IMR-90 (cell line): ENCODE measurements around the gene ARFIP2. TPM values are rescaled to one million over a fixed set of nuclear protein-coding genes. Genes with fewer than 3 reads are reported as not detected.

ENCODE experiments used
- ATAC-seq: fragments of 200-7000 bp; cut with Tn5 transposase; 2 replicates; pipeline ENCODE4 v1.9.1; 2020; ENCODE audit warnings: low read depth, mild to moderate bottlenecking, moderate library complexity
- BruUV-seq: library from RNA; stranded (reverse); fragments of 400-500 nt; replicated peaks from 2 replicates; lab custom pipeline; 2021; lab: Mats Ljungman, UMichigan
- CTCF ChIA-PET: fragments of 300-600 bp; formaldehyde crosslinking; extraction: SDS; loops from one replicate; lab custom pipeline; 2021; ENCODE audit warnings: antibody characterized with exemption; lab: Yijun Ruan, JAX
- POLR2A ChIA-PET: fragments of 300-600 bp; sonication (Branson Sonifier 250); formaldehyde crosslinking; loops from one replicate; lab custom pipeline; 2022; ENCODE audit warnings: antibody characterized with exemption; ENCODE audit not compliant: unreplicated experiment; lab: Charles Lee
- DNase-seq: peaks from one replicate; pipeline ENCODE4 v3.0.0; 2013
- H2AFZ ChIP-seq: replicated peaks from 2 replicates; pipeline ENCODE3; 2013; ENCODE audit warnings: low read length, mild to moderate bottlenecking; ENCODE audit not compliant: poor library complexity
- H2AK5ac ChIP-seq: 2 replicates; pipeline ENCODE4 v1.6.1; 2013; ENCODE audit warnings: low read depth, low read length, inconsistent platforms
- H2AK9ac ChIP-seq: replicated peaks from 2 replicates; pipeline ENCODE3; 2013; ENCODE audit warnings: mild to moderate bottlenecking, low read depth, low read length, moderate library complexity; ENCODE audit not compliant: poor library complexity
- H2BK120ac ChIP-seq: 2 replicates; pipeline ENCODE4 v1.6.1; 2013; ENCODE audit warnings: low read depth, low read length, inconsistent platforms
- H2BK15ac ChIP-seq: 3 replicates; pipeline ENCODE4 v1.6.1; 2013; ENCODE audit warnings: low read depth, low read length, inconsistent platforms
- H2BK20ac ChIP-seq: 2 replicates; pipeline ENCODE4 v1.6.1; 2013; ENCODE audit warnings: low read depth, mild to moderate bottlenecking, inconsistent platforms, low read length, moderate library complexity
- H2BK5ac ChIP-seq: 2 replicates; pipeline ENCODE4 v1.6.1; 2013; ENCODE audit warnings: mild to moderate bottlenecking, low read depth, low read length, inconsistent platforms; ENCODE audit not compliant: poor library complexity, severe bottlenecking
- H3K14ac ChIP-seq: replicated peaks from 2 replicates; pipeline ENCODE4 v1.6.1; 2013; ENCODE audit warnings: low read depth, low read length, inconsistent platforms
- H3K18ac ChIP-seq: 2 replicates; pipeline ENCODE4 v1.6.1; 2013; ENCODE audit warnings: low read depth, low read length, control low read depth
- H3K23ac ChIP-seq: 2 replicates; pipeline ENCODE4 v1.6.1; 2013; ENCODE audit warnings: low read depth, low read length, inconsistent platforms
- H3K27ac ChIP-seq: 2 replicates; pipeline ENCODE4 v1.5.1; 2013; ENCODE audit warnings: mild to moderate bottlenecking, control low read depth, low read length; ENCODE audit not compliant: insufficient read depth
- H3K27me3 ChIP-seq: 2 replicates; pipeline ENCODE4 v1.6.1; 2013; ENCODE audit warnings: low read length; ENCODE audit not compliant: control insufficient read depth, insufficient read depth
- H3K36me3 ChIP-seq: 2 replicates; pipeline ENCODE4 v1.6.1; 2013; ENCODE audit warnings: low read length, mixed read lengths; ENCODE audit not compliant: control insufficient read depth, insufficient read depth
- H3K4ac ChIP-seq: 2 replicates; pipeline ENCODE4 v1.6.1; 2013; ENCODE audit warnings: low read depth, low read length, inconsistent platforms
- H3K4me1 ChIP-seq: 2 replicates; pipeline ENCODE4 v1.6.1; 2013; ENCODE audit warnings: low read length, mixed read lengths; ENCODE audit not compliant: control insufficient read depth, insufficient read depth
- H3K4me2 ChIP-seq: 2 replicates; pipeline ENCODE4 v1.6.1; 2013; ENCODE audit warnings: low read depth, mild to moderate bottlenecking, control low read depth, low read length, moderate library complexity
- H3K4me3 ChIP-seq: 2 replicates; pipeline ENCODE4 v1.5.1; 2013; ENCODE audit warnings: low read depth, mild to moderate bottlenecking, control low read depth, low read length, moderate library complexity; ENCODE audit not compliant: insufficient read depth
- H3K56ac ChIP-seq: 2 replicates; pipeline ENCODE4 v1.6.1; 2013; ENCODE audit warnings: low read length, inconsistent platforms; ENCODE audit not compliant: insufficient read depth; ENCODE audit errors: extremely low read depth
- H3K79me1 ChIP-seq, 2 experiments: 2 replicates each; pipeline ENCODE4 v1.6.1; 2013; ENCODE audit warnings: low read length in 2 of 2, inconsistent platforms in 1 of 2, low read depth in 1 of 2
- H3K9ac ChIP-seq: 2 replicates; pipeline ENCODE4 v1.6.1; 2013; ENCODE audit warnings: low read depth, low read length, control low read depth
- H3K9me1 ChIP-seq: 2 replicates; pipeline ENCODE4 v1.6.1; 2013; ENCODE audit warnings: low read length, inconsistent platforms; ENCODE audit not compliant: insufficient read depth
- H3K9me3 ChIP-seq: 2 replicates; pipeline ENCODE4 v1.6.1; 2013; ENCODE audit warnings: low read length; ENCODE audit not compliant: control insufficient read depth, insufficient read depth
- H4K20me1 ChIP-seq: 2 replicates; pipeline ENCODE4 v1.6.1; 2013; ENCODE audit warnings: low read length, inconsistent platforms; ENCODE audit not compliant: insufficient read depth
- H4K5ac ChIP-seq: 2 replicates; pipeline ENCODE4 v1.6.1; 2013; ENCODE audit warnings: mild to moderate bottlenecking, low read depth, low read length, control low read depth
- H4K8ac ChIP-seq, 2 experiments: 2 replicates each; pipeline ENCODE4 v1.6.1; 2013; ENCODE audit warnings: low read depth in 2 of 2, low read length in 2 of 2, control low read depth in 1 of 2, inconsistent platforms in 1 of 2
- H4K91ac ChIP-seq: 2 replicates; pipeline ENCODE4 v1.6.1; 2013; ENCODE audit warnings: low read depth, low read length, inconsistent platforms; ENCODE audit not compliant: insufficient read depth
- BHLHE40 ChIP-seq: fragments of 150-350 bp; IDR thresholded peaks from 2 replicates; pipeline ENCODE4 v1.6.1; 2016; ENCODE audit warnings: mild to moderate bottlenecking, low read depth, low read length
- CEBPB ChIP-seq: IDR thresholded peaks from 2 replicates; pipeline ENCODE4 v1.6.1; 2012; ENCODE audit warnings: low read depth, low read length, improper control_type of control experiment
- CHD1 ChIP-seq: IDR thresholded peaks from 2 replicates; pipeline ENCODE4 v1.6.1; 2012; ENCODE audit warnings: low read depth, low read length, improper control_type of control experiment
- FOS ChIP-seq: fragments of 150-350 bp; IDR thresholded peaks from 2 replicates; pipeline ENCODE4 v1.6.1; 2016; ENCODE audit warnings: low read depth, low read length
- MAFK ChIP-seq: IDR thresholded peaks from 2 replicates; pipeline ENCODE4 v1.6.1; 2012; ENCODE audit warnings: low read depth, low read length, improper control_type of control experiment
- MAZ ChIP-seq: IDR thresholded peaks from 2 replicates; pipeline ENCODE4 v1.6.1; 2012; ENCODE audit warnings: low read depth, mild to moderate bottlenecking, low read length, improper control_type of control experiment, moderate library complexity, borderline replicate concordance
- MXI1 ChIP-seq: IDR thresholded peaks from 2 replicates; pipeline ENCODE4 v1.6.1; 2012; ENCODE audit warnings: low read depth, mild to moderate bottlenecking, low read length, moderate library complexity, borderline replicate concordance
- NFE2L2 ChIP-seq: fragments of 150-350 bp; IDR thresholded peaks from 2 replicates; pipeline ENCODE4 v1.6.1; 2016; ENCODE audit warnings: low read depth, mild to moderate bottlenecking, low read length
- POLR2A ChIP-seq: IDR thresholded peaks from 2 replicates; pipeline ENCODE4 v1.6.1; 2012; ENCODE audit warnings: mild to moderate bottlenecking, low read depth, low read length
- RAD21 ChIP-seq: IDR thresholded peaks from 2 replicates; pipeline ENCODE4 v1.6.1; 2012; ENCODE audit warnings: low read length, improper control_type of control experiment
- RCOR1 ChIP-seq: IDR thresholded peaks from 2 replicates; pipeline ENCODE4 v1.6.1; 2012; ENCODE audit warnings: mild to moderate bottlenecking, low read length, improper control_type of control experiment; ENCODE audit not compliant: insufficient replicate concordance
- RFX5 ChIP-seq: IDR thresholded peaks from 2 replicates; pipeline ENCODE4 v1.8.0; 2012; ENCODE audit warnings: low read depth, mild to moderate bottlenecking, low read length, moderate library complexity
- SMC3 ChIP-seq: fragments of 150-350 bp; IDR thresholded peaks from 2 replicates; pipeline ENCODE4 v1.6.1; 2016; ENCODE audit warnings: low read depth, mild to moderate bottlenecking, antibody characterized with exemption, low read length, moderate library complexity
- WGBS, 2 experiments: methylation state at CpG; one replicate each; pipeline versions ENCODE4 v1.1.5 to v1.1.7; 2013; ENCODE audit warnings: missing lambda C conversion rate in 2 of 2; ENCODE audit not compliant: insufficient read length in 1 of 2; ENCODE audit errors: extremely low coverage in 2 of 2; 5-methylcytosine and 5-hydroxymethylcytosine counted together
- dilution Hi-C: fragments of 300-500 bp; cut with HindIII; formaldehyde crosslinking; loops from one replicate; pipeline ENCODE4 v1.14.3; 2018; ENCODE audit warnings: low sequenced_read_pairs; ENCODE audit not compliant: unreplicated experiment
- in situ Hi-C: fragments of 300-500 bp; cut with MboI; formaldehyde crosslinking; loops from 3 replicates; pipeline ENCODE4 v1.14.3; 2019; ENCODE audit warnings: low sequenced_read_pairs, inconsistent platforms, mixed read lengths
- intact Hi-C: fragments of 100-400 bp; cut with micrococcal nuclease; formaldehyde crosslinking; loops from 2 replicates; pipeline ENCODE4 v1.10.0; 2022
- polyA plus RNA-seq, 3 experiments: library from polyadenylated mRNA; depleted of rRNA; stranded (reverse); fragments of >200 nt; gene quantifications; 2 replicates each; pipeline ENCODE4 v1.2.3, GENCODE V29; 2012; ENCODE audit warnings: low replicate concordance in 1 of 3
- total RNA-seq: library from RNA; depleted of rRNA; stranded (reverse); fragments of >200 nt; gene quantifications from 2 replicates; pipeline ENCODE4 v1.2.3, GENCODE V29; 2012
- TF ChIP-seq, protein P1 (sequence below): fragments of 150-350 bp; IDR thresholded peaks from 2 replicates; pipeline ENCODE4 v1.6.1; 2017; ENCODE audit warnings: mild to moderate bottlenecking, antibody characterized with exemption, low read length, low read depth
- TF ChIP-seq, protein P2 (sequence below): fragments of 150-350 bp; IDR thresholded peaks from 2 replicates; pipeline ENCODE4 v1.6.1; 2016; ENCODE audit warnings: low read depth, mild to moderate bottlenecking, low read length, moderate library complexity, borderline replicate concordance
- TF ChIP-seq, protein P3 (sequence below): conservative IDR thresholded peaks from 2 replicates; pipeline ENCODE4 v1.5.1; 2012; ENCODE audit warnings: mild to moderate bottlenecking, low read depth, low read length, improper control_type of control experiment

The ARFIP2 gene
- total and polyA plus RNA-seq, 2 of the 4 experiments (the other 2 are of a cell fraction), result 84.4 to 93.9 TPM

DNA sequence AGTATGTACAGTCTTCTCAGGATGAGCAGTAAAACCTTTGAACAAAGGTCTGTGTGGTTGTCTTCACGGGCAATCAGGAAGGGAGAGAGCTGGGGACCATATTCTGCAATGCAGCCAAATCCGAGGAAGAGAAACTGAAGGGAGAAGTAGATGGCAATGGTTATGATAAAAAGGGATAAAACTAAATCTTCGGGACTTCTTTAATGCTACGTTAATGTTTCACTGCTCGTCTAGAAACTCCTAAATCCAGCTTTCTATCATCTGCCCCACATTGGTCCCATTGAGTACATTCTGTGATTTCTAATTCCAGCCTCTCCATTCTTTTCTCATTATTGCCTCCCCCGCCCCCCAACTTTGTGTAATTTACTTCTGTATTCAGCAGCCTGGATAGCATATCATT, 1.9 kb upstream of the ARFIP2 start:
- no peak overlapping the region for H3K4me3 ChIP-seq

More for the DNA sequence above, 1.9 kb upstream of the ARFIP2 start:
- Histone ChIP-seq H2BK120ac (no peak overlapping the region), H3K9me1 (peaks cover 6% of the 10 kb centered on the region; the same call in 1 of the 2 replicates), H2AK9ac (no peak overlapping the region), H4K8ac (no peak overlapping the region), H2AK5ac (no peak overlapping the region), H4K20me1 (peaks cover 10% of the 10 kb centered on the region), H3K56ac (no peak overlapping the region), H4K5ac (no peak overlapping the region), H3K27me3 (no peaks in the 10 kb centered on the region), H2BK15ac (no peak overlapping the region), H4K91ac (no peak overlapping the region), H3K9me3 (no peaks in the 10 kb centered on the region), H2BK20ac (no peak overlapping the region), H3K27ac (no peak overlapping the region), H3K9ac (no peak overlapping the region), H3K14ac (no peak overlapping the region), H3K4me1 (peaks cover 8% of the 10 kb centered on the region), H3K36me3 (peaks cover 21% of the 10 kb centered on the region), H2AFZ (no peak overlapping the region), H3K4me2 (no peak overlapping the region), H3K79me1 (peaks cover 42 to 62% of the 10 kb centered on the region in 2 experiments), H3K23ac (no peak overlapping the region), H3K4ac (no peak overlapping the region), H3K18ac (no peak overlapping the region), H2BK5ac (no peak overlapping the region)
- no peak for ATAC-seq
- dilution Hi-C loops (no loop called here), in situ Hi-C loops (no loop called here), intact Hi-C loops (loop anchor here (5.0 kb wide), 2 partner anchors 119 to 199 kb away; partner anchors contain the start of genes ILK, MRPL17 and RRP8)
- no peak for DNase-seq
- CTCF ChIA-PET, result no interaction called here
- POLR2A ChIA-PET, result interaction anchor here (0.7 kb wide), 1 partner anchor 15 kb away, joined by 6 read pairs; no protein-coding TSS in a partner anchor
- no TSS peak for BruUV-seq
- TF ChIP-seq MXI1 (no peak), FOS (no peak), BHLHE40 (no peak), NFE2L2 (no peak), MAFK (no peak), RAD21 (no peak), MAZ (no peak), POLR2A (no peak), RCOR1 (no peak), CEBPB (no peak), RFX5 (no peak), SMC3 (no peak), CHD1 (no peak)
- TF ChIP-seq, protein P1, sequence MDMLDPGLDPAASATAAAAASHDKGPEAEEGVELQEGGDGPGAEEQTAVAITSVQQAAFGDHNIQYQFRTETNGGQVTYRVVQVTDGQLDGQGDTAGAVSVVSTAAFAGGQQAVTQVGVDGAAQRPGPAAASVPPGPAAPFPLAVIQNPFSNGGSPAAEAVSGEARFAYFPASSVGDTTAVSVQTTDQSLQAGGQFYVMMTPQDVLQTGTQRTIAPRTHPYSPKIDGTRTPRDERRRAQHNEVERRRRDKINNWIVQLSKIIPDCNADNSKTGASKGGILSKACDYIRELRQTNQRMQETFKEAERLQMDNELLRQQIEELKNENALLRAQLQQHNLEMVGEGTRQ, result no peak
- TF ChIP-seq, protein P2, sequence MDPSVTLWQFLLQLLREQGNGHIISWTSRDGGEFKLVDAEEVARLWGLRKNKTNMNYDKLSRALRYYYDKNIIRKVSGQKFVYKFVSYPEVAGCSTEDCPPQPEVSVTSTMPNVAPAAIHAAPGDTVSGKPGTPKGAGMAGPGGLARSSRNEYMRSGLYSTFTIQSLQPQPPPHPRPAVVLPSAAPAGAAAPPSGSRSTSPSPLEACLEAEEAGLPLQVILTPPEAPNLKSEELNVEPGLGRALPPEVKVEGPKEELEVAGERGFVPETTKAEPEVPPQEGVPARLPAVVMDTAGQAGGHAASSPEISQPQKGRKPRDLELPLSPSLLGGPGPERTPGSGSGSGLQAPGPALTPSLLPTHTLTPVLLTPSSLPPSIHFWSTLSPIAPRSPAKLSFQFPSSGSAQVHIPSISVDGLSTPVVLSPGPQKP, result no peak
- TF ChIP-seq, protein P3, sequence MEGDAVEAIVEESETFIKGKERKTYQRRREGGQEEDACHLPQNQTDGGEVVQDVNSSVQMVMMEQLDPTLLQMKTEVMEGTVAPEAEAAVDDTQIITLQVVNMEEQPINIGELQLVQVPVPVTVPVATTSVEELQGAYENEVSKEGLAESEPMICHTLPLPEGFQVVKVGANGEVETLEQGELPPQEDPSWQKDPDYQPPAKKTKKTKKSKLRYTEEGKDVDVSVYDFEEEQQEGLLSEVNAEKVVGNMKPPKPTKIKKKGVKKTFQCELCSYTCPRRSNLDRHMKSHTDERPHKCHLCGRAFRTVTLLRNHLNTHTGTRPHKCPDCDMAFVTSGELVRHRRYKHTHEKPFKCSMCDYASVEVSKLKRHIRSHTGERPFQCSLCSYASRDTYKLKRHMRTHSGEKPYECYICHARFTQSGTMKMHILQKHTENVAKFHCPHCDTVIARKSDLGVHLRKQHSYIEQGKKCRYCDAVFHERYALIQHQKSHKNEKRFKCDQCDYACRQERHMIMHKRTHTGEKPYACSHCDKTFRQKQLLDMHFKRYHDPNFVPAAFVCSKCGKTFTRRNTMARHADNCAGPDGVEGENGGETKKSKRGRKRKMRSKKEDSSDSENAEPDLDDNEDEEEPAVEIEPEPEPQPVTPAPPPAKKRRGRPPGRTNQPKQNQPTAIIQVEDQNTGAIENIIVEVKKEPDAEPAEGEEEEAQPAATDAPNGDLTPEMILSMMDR, result no peak
- 100% methylated on average over 1 of the region's 6 CpGs; no CpG with 5 or more reads in 1 of the 2 experiments for WGBS, 2 experiments
